Osteoblast (primary cell): ENCODE measurements around the gene C16orf74. TPM values are rescaled to one million over a fixed set of nuclear protein-coding genes. Genes with fewer than 3 reads are reported as not detected.

Experiments used
- DNase-seq: peaks from one replicate; pipeline ENCODE4 v3.0.0; 2011; ENCODE audit warnings: low spot score, mixed read lengths; ENCODE audit not compliant: insufficient read length; ENCODE audit errors: missing footprints
- H2AFZ ChIP-seq: 2 replicates; pipeline ENCODE4 v1.6.0; 2011; ENCODE audit warnings: mild to moderate bottlenecking, low read length
- H3K27ac ChIP-seq: 2 replicates; pipeline ENCODE4 v1.5.1; 2011; ENCODE audit warnings: mild to moderate bottlenecking, low read depth, low read length, moderate library complexity
- H3K27me3 ChIP-seq: 2 replicates; pipeline ENCODE4 v1.6.0; 2012; ENCODE audit warnings: mild to moderate bottlenecking, control low read depth, inconsistent platforms, low read length, moderate library complexity; ENCODE audit not compliant: insufficient read depth
- H3K36me3 ChIP-seq: 2 replicates; pipeline ENCODE4 v1.5.1; 2011; ENCODE audit warnings: mild to moderate bottlenecking, low read length, control low read depth, moderate library complexity; ENCODE audit not compliant: insufficient read depth
- H3K4me1 ChIP-seq: 2 replicates; pipeline ENCODE4 v1.5.1; 2011; ENCODE audit warnings: mild to moderate bottlenecking, low read length, control low read depth, moderate library complexity; ENCODE audit not compliant: insufficient read depth
- H3K4me2 ChIP-seq: 2 replicates; pipeline ENCODE4 v1.6.0; 2011; ENCODE audit warnings: mild to moderate bottlenecking, low read length; ENCODE audit not compliant: insufficient read depth
- H3K4me3 ChIP-seq: fragments of 200-600 bp; sonication (generic); 3 replicates; pipeline ENCODE4 v1.5.1; 2012; ENCODE audit warnings: mild to moderate bottlenecking, low read length, inconsistent platforms; ENCODE audit not compliant: insufficient read depth
- H3K79me2 ChIP-seq: 2 replicates; pipeline ENCODE4 v1.6.0; 2012; ENCODE audit warnings: mild to moderate bottlenecking, low read length, control low read depth, inconsistent platforms; ENCODE audit not compliant: insufficient read depth
- H3K9me3 ChIP-seq: 2 replicates; pipeline ENCODE4 v1.5.1; 2011; ENCODE audit warnings: low read depth, low read length, control low read depth
- H4K20me1 ChIP-seq: 2 replicates; pipeline ENCODE4 v1.6.0; 2012; ENCODE audit warnings: mild to moderate bottlenecking, low read length, control low read depth; ENCODE audit not compliant: insufficient read depth
- total RNA-seq: library from RNA; depleted of rRNA; stranded (reverse); fragments of >200 nt; gene quantifications from 2 replicates; pipeline ENCODE4 v1.2.3, GENCODE V29; 2012
- TF ChIP-seq, protein P1 (sequence below): IDR thresholded peaks from 2 replicates; pipeline ENCODE4 v1.5.1; 2011; ENCODE audit warnings: mild to moderate bottlenecking, low read depth, low read length, moderate library complexity; ENCODE audit errors: extremely low read depth

C16orf74 gene
- total RNA-seq, 1 donor = 0.72 TPM

- no peaks in the 10 kb centered on the region for H3K9me3 ChIP-seq
- no peak overlapping the region for H2AFZ ChIP-seq
- no peak overlapping the region for H3K4me2 ChIP-seq
- peaks cover 26% of the 10 kb centered on the region for H3K36me3 ChIP-seq
- H4K20me1 ChIP-seq = no peaks in the 10 kb centered on the region
- H3K4me1 ChIP-seq = no peaks in the 10 kb centered on the region
- H3K27me3 ChIP-seq = no peaks in the 10 kb centered on the region
- TF ChIP-seq, protein P1, sequence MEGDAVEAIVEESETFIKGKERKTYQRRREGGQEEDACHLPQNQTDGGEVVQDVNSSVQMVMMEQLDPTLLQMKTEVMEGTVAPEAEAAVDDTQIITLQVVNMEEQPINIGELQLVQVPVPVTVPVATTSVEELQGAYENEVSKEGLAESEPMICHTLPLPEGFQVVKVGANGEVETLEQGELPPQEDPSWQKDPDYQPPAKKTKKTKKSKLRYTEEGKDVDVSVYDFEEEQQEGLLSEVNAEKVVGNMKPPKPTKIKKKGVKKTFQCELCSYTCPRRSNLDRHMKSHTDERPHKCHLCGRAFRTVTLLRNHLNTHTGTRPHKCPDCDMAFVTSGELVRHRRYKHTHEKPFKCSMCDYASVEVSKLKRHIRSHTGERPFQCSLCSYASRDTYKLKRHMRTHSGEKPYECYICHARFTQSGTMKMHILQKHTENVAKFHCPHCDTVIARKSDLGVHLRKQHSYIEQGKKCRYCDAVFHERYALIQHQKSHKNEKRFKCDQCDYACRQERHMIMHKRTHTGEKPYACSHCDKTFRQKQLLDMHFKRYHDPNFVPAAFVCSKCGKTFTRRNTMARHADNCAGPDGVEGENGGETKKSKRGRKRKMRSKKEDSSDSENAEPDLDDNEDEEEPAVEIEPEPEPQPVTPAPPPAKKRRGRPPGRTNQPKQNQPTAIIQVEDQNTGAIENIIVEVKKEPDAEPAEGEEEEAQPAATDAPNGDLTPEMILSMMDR = no peak
- H3K4me3 ChIP-seq = no peak overlapping the region
- no peaks in the 10 kb centered on the region for H3K79me2 ChIP-seq
- DNase-seq = peak; percentile 65
- H3K27ac ChIP-seq = no peak overlapping the region
Measured at GRCh38 chr16:85681255-85681654, 69.6 kb downstream of the C16orf74 start.

DNA sequence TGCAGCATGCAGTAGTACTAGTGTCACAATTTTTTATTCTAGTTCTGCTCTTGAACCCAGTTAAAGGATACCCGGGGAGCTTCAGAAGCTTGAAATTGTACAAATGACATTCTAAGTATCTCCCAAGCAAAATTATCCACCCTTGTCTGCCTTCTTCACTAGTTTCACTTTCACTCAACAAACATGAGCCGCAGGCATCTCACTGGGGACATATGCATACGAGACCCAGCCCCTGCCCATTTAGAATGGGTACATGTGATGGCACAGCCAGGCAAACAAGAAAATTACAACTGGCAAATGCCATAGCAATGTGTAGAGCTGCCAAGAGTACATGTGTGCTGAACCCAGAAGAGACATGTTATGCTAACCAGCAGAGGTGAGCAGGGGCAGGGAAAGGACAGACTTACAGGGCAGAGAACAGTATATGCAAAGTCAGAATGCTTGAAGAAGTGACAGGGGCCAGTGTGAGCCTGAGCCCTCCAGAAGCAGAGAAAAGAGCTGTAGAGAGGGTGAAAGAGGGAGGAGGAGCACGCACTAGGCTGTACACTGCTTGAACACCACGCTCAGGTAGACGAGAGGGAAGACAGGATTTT lies 70.4 kb downstream of the C16orf74 start:
- H3K4me1 ChIP-seq = no peaks in the 10 kb centered on the region
- no peaks in the 10 kb centered on the region for H3K79me2 ChIP-seq
- H3K4me2 ChIP-seq = no peak overlapping the region
- no peak overlapping the region for H3K4me3 ChIP-seq
- DNase-seq = peak; percentile 22
- peaks cover under 1% of the 10 kb centered on the region for H4K20me1 ChIP-seq
- no peaks in the 10 kb centered on the region for H3K27me3 ChIP-seq
- no peak overlapping the region for H2AFZ ChIP-seq
- H3K36me3 ChIP-seq = peaks cover 33% of the 10 kb centered on the region
- TF ChIP-seq, protein P1 = no peak
- no peak overlapping the region for H3K27ac ChIP-seq
- H3K9me3 ChIP-seq = no peaks in the 10 kb centered on the region

- TF ChIP-seq, protein P1 = no peak
- Histone ChIP-seq H4K20me1 (peaks cover 7% of the 10 kb centered on the region), H3K79me2 (no peaks in the 10 kb centered on the region), H3K9me3 (no peaks in the 10 kb centered on the region), H3K27ac (no peak overlapping the region), H2AFZ (no peak overlapping the region), H3K4me2 (no peak overlapping the region), H3K36me3 (peaks cover 39% of the 10 kb centered on the region), H3K27me3 (no peaks in the 10 kb centered on the region), H3K4me1 (peaks cover 4% of the 10 kb centered on the region), H3K4me3 (no peak overlapping the region)
- DNase-seq = no peak
Measured at GRCh38 chr16:85679870-85680269, 71.0 kb downstream of the C16orf74 start.

DNA sequence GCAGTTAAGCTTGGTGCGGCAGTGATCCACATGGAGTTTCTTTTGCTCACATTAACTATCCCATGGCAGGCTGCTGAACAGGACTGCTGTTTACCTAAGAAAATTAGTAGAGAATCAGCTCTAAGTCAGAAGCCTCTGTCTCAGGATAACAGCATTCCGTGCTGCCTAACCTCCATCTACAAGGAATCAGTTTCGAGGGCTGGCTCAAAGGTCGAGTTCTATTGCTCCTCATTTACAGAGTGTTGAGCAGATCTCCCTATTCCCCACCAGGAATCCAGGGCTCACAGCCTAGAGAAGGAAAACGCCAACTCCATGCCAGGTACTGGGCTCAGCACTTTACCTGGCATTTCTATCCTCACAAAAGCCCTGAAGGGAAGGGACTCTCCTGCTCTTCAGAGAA lies 72.1 kb downstream of the C16orf74 start:
- DNase-seq = peak; percentile 5
- TF ChIP-seq, protein P1 = no peak
- Histone ChIP-seq H2AFZ (no peak overlapping the region), H3K79me2 (no peaks in the 10 kb centered on the region), H3K27me3 (no peaks in the 10 kb centered on the region), H4K20me1 (peaks cover 13% of the 10 kb centered on the region), H3K4me1 (peaks cover 10% of the 10 kb centered on the region), H3K4me2 (no peak overlapping the region), H3K36me3 (peaks cover 45% of the 10 kb centered on the region), H3K4me3 (no peak overlapping the region), H3K9me3 (no peaks in the 10 kb centered on the region), H3K27ac (no peak overlapping the region)
